Measurements from ENCODE around the gene OLFML3. TPM values are rescaled to one million over a fixed set of nuclear protein-coding genes. Genes with fewer than 3 reads are reported as not detected.
"Not testable (repeated sequence)": the region's sequence is repeated elsewhere in the genome, so short reads cannot be mapped to it uniquely, and the experiment has no call there.

Gene OLFML3
- total and polyA plus RNA-seq, 5 experiments from 2014 or later: 0.36 to 0.49 TPM; not detected in 3

GRCh38 chr1:114015075-114015474 lies 35.8 kb downstream of the OLFML3 start:
- POLR2A ChIA-PET: no interaction called here
- Mint-ChIP-seq H3K36me3 (peaks cover 0 to 13% (median 3%) of the 10 kb centered on the region in 3 donors), H3K27ac (no peak overlapping the region), H3K4me1 (peaks cover 0 to 2% (median 0%) of the 10 kb centered on the region in 4 donors), H3K27me3 (peaks cover 1 to 18% (median 11%) of the 10 kb centered on the region in 5 donors), H3K9me3 (peaks cover 0 to 6% (median 3%) of the 10 kb centered on the region in 9 donors), H3K4me3 (no peak overlapping the region)
- DNase-seq (no peak), ATAC-seq (no peak)

GRCh38 chr1:114019724-114020123 lies 40.5 kb downstream of the OLFML3 start:
- DNase-seq, H3K27ac Mint-ChIP-seq, H3K9me3 Mint-ChIP-seq, H3K4me3 Mint-ChIP-seq, ATAC-seq, H3K4me1 Mint-ChIP-seq, POLR2A ChIA-PET: not testable (repeated sequence)
- peaks cover 1 to 12% (median 7%) of the 10 kb centered on the region in 5 donors for H3K27me3 Mint-ChIP-seq
- peaks cover 0 to 13% (median 3%) of the 10 kb centered on the region in 3 donors for H3K36me3 Mint-ChIP-seq

GRCh38 chr1:114021665-114022099 lies 42.4 kb downstream of the OLFML3 start:
- no peak overlapping the region for H3K4me3 Mint-ChIP-seq
- H3K9me3 Mint-ChIP-seq: peaks cover 0 to 6% (median 3%) of the 10 kb centered on the region in 9 donors
- DNase-seq (no peak), ATAC-seq (no peak)
- no peaks in the 10 kb centered on the region for H3K4me1 Mint-ChIP-seq
- peaks cover 0 to 13% (median 3%) of the 10 kb centered on the region in 3 donors for H3K36me3 Mint-ChIP-seq
- POLR2A ChIA-PET: no interaction called here
- no peak overlapping the region for H3K27ac Mint-ChIP-seq
- H3K27me3 Mint-ChIP-seq: peaks cover 0 to 6% (median 1%) of the 10 kb centered on the region in 5 donors

GRCh38 chr1:114022877-114023276 lies 43.6 kb downstream of the OLFML3 start:
- POLR2A ChIA-PET: no interaction called here
- no peak for ATAC-seq

GRCh38 chr1:114023377-114023776 lies 44.1 kb downstream of the OLFML3 start:
- Mint-ChIP-seq H3K36me3 (peaks cover 0 to 13% (median 3%) of the 10 kb centered on the region in 3 donors), H3K4me3 (no peak overlapping the region), H3K9me3 (peaks cover 0 to 6% (median 3%) of the 10 kb centered on the region in 9 donors), H3K4me1 (no peaks in the 10 kb centered on the region), H3K27ac (no peak overlapping the region), H3K27me3 (peaks cover 0 to 5% (median 2%) of the 10 kb centered on the region in 5 donors)
- POLR2A ChIA-PET: no interaction called here
- no peak for DNase-seq
- ATAC-seq: no peak

More at GRCh38 chr1:114022877-114023276, 43.6 kb downstream of the OLFML3 start:
- H3K4me1 Mint-ChIP-seq: no peaks in the 10 kb centered on the region
- H3K27ac Mint-ChIP-seq: no peak overlapping the region
- no peak overlapping the region for H3K4me3 Mint-ChIP-seq
- H3K27me3 Mint-ChIP-seq: peaks cover 0 to 5% (median 2%) of the 10 kb centered on the region in 5 donors
- no peak for DNase-seq
- H3K36me3 Mint-ChIP-seq: peaks cover 0 to 13% (median 3%) of the 10 kb centered on the region in 3 donors
- peaks cover 0 to 6% (median 3%) of the 10 kb centered on the region in 9 donors for H3K9me3 Mint-ChIP-seq

- Mint-ChIP-seq H3K27ac (no peak overlapping the region), H3K36me3 (peaks cover 0 to 8% (median 3%) of the 10 kb centered on the region in 3 donors), H3K27me3 (peaks cover 0 to 5% (median 2%) of the 10 kb centered on the region in 5 donors), H3K4me1 (no peaks in the 10 kb centered on the region), H3K4me3 (no peak overlapping the region), H3K9me3 (peaks cover 0 to 6% (median 3%) of the 10 kb centered on the region in 9 donors)
- POLR2A ChIA-PET: no interaction called here
- DNase-seq (no peak), ATAC-seq (no peak)
Observed at GRCh38 chr1:114024049-114024448, 44.8 kb downstream of the OLFML3 start.

- Mint-ChIP-seq H3K27ac (peak overlapping the region in 1 of 10 donors; percentile 41), H3K4me1 (no peaks in the 10 kb centered on the region), H3K27me3 (peaks cover 0 to 5% (median 0%) of the 10 kb centered on the region in 5 donors), H3K9me3 (peaks cover 0 to 2% (median 0%) of the 10 kb centered on the region in 9 donors), H3K36me3 (no peaks in the 10 kb centered on the region), H3K4me3 (no peak overlapping the region)
- POLR2A ChIA-PET: no interaction called here
- ATAC-seq (no peak), DNase-seq (no peak)
Observed at GRCh38 chr1:114025609-114026401, 46.5 kb downstream of the OLFML3 start.

GRCh38 chr1:114026797-114027196 lies 47.5 kb downstream of the OLFML3 start:
- no peak for ATAC-seq
- H3K36me3 Mint-ChIP-seq: no peaks in the 10 kb centered on the region
- DNase-seq: no peak
- POLR2A ChIA-PET: no interaction called here
- H3K4me1 Mint-ChIP-seq: no peaks in the 10 kb centered on the region
- H3K27me3 Mint-ChIP-seq: peaks cover 0 to 5% (median 0%) of the 10 kb centered on the region in 5 donors
- no peak overlapping the region for H3K27ac Mint-ChIP-seq
- H3K9me3 Mint-ChIP-seq: no peaks in the 10 kb centered on the region
- H3K4me3 Mint-ChIP-seq: no peak overlapping the region

Other genes with a start within 250 kb of the OLFML3 start
- 1 to 10 TPM; 7.7 to 9.9 TPM for gene PHTF1, start 220.0 kb upstream of the OLFML3 start, total RNA-seq
- gene PHTF1, start 220.0 kb upstream of the OLFML3 start, polyA plus RNA-seq: 1 to 10 TPM; 1.9 to 4.3 (median 3.1) TPM
- gene RSBN1, start 167.0 kb upstream of the OLFML3 start, total RNA-seq: 10 to 100 TPM; 53.6 to 56.3 TPM
- gene RSBN1, start 167.0 kb upstream of the OLFML3 start, polyA plus RNA-seq: 10 to 100 TPM; 34.8 to 39.1 (median 37.5) TPM
- 10 to 100 TPM; 26.6 to 27.3 TPM for gene PTPN22, start 107.8 kb upstream of the OLFML3 start, total RNA-seq
- gene PTPN22, start 107.8 kb upstream of the OLFML3 start, polyA plus RNA-seq: 10 to 100 TPM; 32.0 to 59.6 (median 40.1) TPM
- gene BCL2L15, start 91.9 kb upstream of the OLFML3 start, total RNA-seq: 1 to 10 TPM; 1.3 to 3.3 TPM
- gene BCL2L15, start 91.9 kb upstream of the OLFML3 start, polyA plus RNA-seq: under 1 TPM in 1 of 3 donors, not detected in 2; 0.03 TPM
- gene AP4B1, start 74.7 kb upstream of the OLFML3 start, total RNA-seq: 10 to 100 TPM; 65.1 to 75.2 TPM
- gene AP4B1, start 74.7 kb upstream of the OLFML3 start, polyA plus RNA-seq: 1 to 10 TPM; 7.9 to 9.6 (median 8.6) TPM
- 1 to 10 TPM; 5.2 to 5.5 TPM for gene DCLRE1B, start 74.1 kb upstream of the OLFML3 start, total RNA-seq
- gene DCLRE1B, start 74.1 kb upstream of the OLFML3 start, polyA plus RNA-seq: 1 to 10 TPM; 3.7 to 5.2 (median 4.5) TPM
- 100 to 1,000 TPM; 123 to 138 TPM for gene HIPK1, start 50.1 kb upstream of the OLFML3 start, total RNA-seq
- gene HIPK1, start 50.1 kb upstream of the OLFML3 start, polyA plus RNA-seq: 10 to 100 TPM; 14.5 to 19.3 (median 17.5) TPM
- gene SYT6, start 174.4 kb downstream of the OLFML3 start, total RNA-seq: not detected
- gene SYT6, start 174.4 kb downstream of the OLFML3 start, polyA plus RNA-seq: not detected

All from naive thymus-derived CD8-positive, alpha-beta T cell (primary cell).